Osteocyte (in vitro differentiated cells): ENCODE data around the gene FZD7. TPM values are rescaled to one million over a fixed set of nuclear protein-coding genes. Genes with fewer than 3 reads are reported as not detected.

ENCODE experiments used
- DNase-seq: peaks from one replicate; pipeline ENCODE4 v3.0.0; 2021; ENCODE audit warnings: mixed read lengths; ENCODE audit not compliant: unreplicated experiment; ENCODE audit errors: extremely low spot score
- H3K27ac Mint-ChIP-seq: one replicate; pipeline ENCODE4 v1.8.0; 2021; ENCODE audit warnings: mild to moderate bottlenecking, mixed read lengths; ENCODE audit not compliant: unreplicated experiment
- H3K27me3 Mint-ChIP-seq: one replicate; pipeline ENCODE4 v1.8.0; 2021; ENCODE audit warnings: mixed read lengths; ENCODE audit not compliant: unreplicated experiment
- H3K36me3 Mint-ChIP-seq: one replicate; pipeline ENCODE4 v1.8.0; 2021; ENCODE audit warnings: mixed read lengths; ENCODE audit not compliant: unreplicated experiment
- H3K4me1 Mint-ChIP-seq: one replicate; pipeline ENCODE4 v1.8.0; 2021; ENCODE audit warnings: mixed read lengths; ENCODE audit not compliant: unreplicated experiment
- H3K4me3 Mint-ChIP-seq: one replicate; pipeline ENCODE4 v1.8.0; 2021; ENCODE audit warnings: mild to moderate bottlenecking, moderate library complexity, mixed read lengths; ENCODE audit not compliant: unreplicated experiment
- H3K9me3 Mint-ChIP-seq: one replicate; pipeline ENCODE4 v1.8.0; 2021; ENCODE audit warnings: mixed read lengths; ENCODE audit not compliant: unreplicated experiment
- total RNA-seq: library from RNA; stranded (reverse); gene quantifications from 2 replicates; pipeline ENCODE4 v1.2.1, GENCODE V29; 2021
- TF ChIP-seq, protein P1 (sequence below): fragments of 200-600 bp; sonication (generic); IDR thresholded peaks from 2 replicates; pipeline ENCODE4 v1.5.0; 2021; ENCODE audit warnings: antibody characterized with exemption, mild to moderate bottlenecking, moderate library complexity

Gene FZD7
- total RNA-seq, 1 donor from 2014 or later, result 37.0 TPM

GRCh38 chr2:202039278-202040078 lies 5.8 kb downstream of the FZD7 start:
- Mint-ChIP-seq H3K36me3 (peaks cover 2% of the 10 kb centered on the region), H3K9me3 (no peaks in the 10 kb centered on the region), H3K27ac (peak overlapping the region; percentile 86), H3K4me1 (peaks cover 2% of the 10 kb centered on the region), H3K4me3 (peak overlapping the region; percentile 63), H3K27me3 (no peaks in the 10 kb centered on the region)
- no peak for DNase-seq
- TF ChIP-seq, protein P1, sequence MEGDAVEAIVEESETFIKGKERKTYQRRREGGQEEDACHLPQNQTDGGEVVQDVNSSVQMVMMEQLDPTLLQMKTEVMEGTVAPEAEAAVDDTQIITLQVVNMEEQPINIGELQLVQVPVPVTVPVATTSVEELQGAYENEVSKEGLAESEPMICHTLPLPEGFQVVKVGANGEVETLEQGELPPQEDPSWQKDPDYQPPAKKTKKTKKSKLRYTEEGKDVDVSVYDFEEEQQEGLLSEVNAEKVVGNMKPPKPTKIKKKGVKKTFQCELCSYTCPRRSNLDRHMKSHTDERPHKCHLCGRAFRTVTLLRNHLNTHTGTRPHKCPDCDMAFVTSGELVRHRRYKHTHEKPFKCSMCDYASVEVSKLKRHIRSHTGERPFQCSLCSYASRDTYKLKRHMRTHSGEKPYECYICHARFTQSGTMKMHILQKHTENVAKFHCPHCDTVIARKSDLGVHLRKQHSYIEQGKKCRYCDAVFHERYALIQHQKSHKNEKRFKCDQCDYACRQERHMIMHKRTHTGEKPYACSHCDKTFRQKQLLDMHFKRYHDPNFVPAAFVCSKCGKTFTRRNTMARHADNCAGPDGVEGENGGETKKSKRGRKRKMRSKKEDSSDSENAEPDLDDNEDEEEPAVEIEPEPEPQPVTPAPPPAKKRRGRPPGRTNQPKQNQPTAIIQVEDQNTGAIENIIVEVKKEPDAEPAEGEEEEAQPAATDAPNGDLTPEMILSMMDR, result no peak

- H3K36me3 Mint-ChIP-seq, result peaks cover 2% of the 10 kb centered on the region
- DNase-seq, result no peak
- TF ChIP-seq, protein P1, result no peak
- no peaks in the 10 kb centered on the region for H3K4me1 Mint-ChIP-seq
- H3K9me3 Mint-ChIP-seq, result no peaks in the 10 kb centered on the region
- peaks cover 2% of the 10 kb centered on the region for H3K27me3 Mint-ChIP-seq
- H3K4me3 Mint-ChIP-seq, result no peak overlapping the region
- no peak overlapping the region for H3K27ac Mint-ChIP-seq
Observed at GRCh38 chr2:202040079-202040844, 6.6 kb downstream of the FZD7 start.

DNA sequence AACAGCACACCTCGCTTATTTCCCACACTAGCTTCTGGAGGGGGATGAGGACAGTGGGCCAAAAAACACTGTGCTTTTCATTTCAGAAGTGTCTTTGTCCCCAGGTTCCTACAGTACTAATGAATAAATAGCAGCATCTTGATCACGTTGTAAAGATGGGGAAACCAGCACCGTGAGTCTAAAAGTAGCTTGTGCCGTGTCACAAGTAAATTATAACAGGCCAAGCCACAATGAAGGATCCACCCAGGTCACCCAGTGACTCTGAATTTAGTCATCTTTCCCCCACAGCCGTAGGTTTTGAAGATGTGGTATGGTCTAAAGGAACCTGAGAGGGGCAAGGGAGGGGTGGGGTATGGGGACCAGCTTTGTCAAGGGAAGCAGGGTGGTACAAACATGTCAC lies 8.8 kb downstream of the FZD7 start:
- Mint-ChIP-seq H3K4me3 (no peak overlapping the region), H3K27me3 (peaks cover 4% of the 10 kb centered on the region), H3K9me3 (no peaks in the 10 kb centered on the region), H3K36me3 (peaks cover 3% of the 10 kb centered on the region), H3K27ac (no peak overlapping the region), H3K4me1 (no peaks in the 10 kb centered on the region)
- TF ChIP-seq, protein P1, result no peak
- DNase-seq, result no peak

DNA sequence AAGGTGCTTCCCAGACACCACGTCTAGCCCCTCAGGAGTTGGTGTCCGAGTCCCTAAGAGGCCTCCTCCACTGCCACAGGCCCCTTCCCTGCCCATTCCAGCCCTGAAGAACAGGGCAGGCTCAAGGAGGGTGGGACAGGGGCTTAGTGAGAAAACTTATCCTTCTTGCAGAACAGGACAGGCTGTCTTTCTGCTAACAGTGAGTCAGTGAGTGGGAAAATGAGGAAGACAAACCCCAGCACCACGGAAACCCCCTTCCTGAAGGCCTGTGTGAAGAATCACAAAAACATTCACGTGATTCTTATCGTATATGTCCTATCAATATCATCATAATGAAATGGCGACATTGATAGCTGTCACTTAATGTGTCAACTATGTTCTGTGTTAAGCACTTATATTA lies 9.8 kb downstream of the FZD7 start:
- no peaks in the 10 kb centered on the region for H3K4me1 Mint-ChIP-seq
- no peak overlapping the region for H3K27ac Mint-ChIP-seq
- no peak overlapping the region for H3K4me3 Mint-ChIP-seq

More for the DNA sequence above, 9.8 kb downstream of the FZD7 start:
- Mint-ChIP-seq H3K9me3 (no peaks in the 10 kb centered on the region), H3K27me3 (peaks cover 4% of the 10 kb centered on the region), H3K36me3 (peaks cover 7% of the 10 kb centered on the region)
- DNase-seq, result no peak
- TF ChIP-seq, protein P1, result no peak
